ENCODE measurements around the gene GIMD1. TPM values are rescaled to one million over a fixed set of nuclear protein-coding genes. Genes with fewer than 3 reads are reported as not detected.

GIMD1 gene
- total RNA-seq, 4 donors from 2014 or later = not detected

DNA sequence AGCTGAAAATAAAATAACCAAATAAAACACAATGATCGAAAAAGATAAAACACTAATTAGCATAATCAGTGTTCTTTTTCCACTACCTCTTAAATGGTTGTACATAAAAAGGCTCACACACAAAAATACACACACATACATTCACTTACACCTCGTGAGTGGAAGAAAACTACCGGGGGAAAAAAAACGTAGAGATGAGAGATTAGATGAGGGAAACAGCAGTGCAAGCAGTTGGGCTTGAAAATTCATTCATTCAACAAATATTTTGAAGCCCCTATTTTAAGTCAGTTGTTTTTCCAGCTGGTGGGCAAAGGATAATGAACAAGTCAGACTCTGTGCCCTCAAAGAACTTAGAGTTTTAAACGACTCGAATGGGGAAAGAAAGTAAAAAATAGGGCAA is 53.6 kb downstream of the GIMD1 start:
- ATAC-seq (ENCODE audit: low FRiP score) (no peak), DNase-seq (ENCODE audit: low spot score) (no peak)
- TF ChIP-seq, protein P1, sequence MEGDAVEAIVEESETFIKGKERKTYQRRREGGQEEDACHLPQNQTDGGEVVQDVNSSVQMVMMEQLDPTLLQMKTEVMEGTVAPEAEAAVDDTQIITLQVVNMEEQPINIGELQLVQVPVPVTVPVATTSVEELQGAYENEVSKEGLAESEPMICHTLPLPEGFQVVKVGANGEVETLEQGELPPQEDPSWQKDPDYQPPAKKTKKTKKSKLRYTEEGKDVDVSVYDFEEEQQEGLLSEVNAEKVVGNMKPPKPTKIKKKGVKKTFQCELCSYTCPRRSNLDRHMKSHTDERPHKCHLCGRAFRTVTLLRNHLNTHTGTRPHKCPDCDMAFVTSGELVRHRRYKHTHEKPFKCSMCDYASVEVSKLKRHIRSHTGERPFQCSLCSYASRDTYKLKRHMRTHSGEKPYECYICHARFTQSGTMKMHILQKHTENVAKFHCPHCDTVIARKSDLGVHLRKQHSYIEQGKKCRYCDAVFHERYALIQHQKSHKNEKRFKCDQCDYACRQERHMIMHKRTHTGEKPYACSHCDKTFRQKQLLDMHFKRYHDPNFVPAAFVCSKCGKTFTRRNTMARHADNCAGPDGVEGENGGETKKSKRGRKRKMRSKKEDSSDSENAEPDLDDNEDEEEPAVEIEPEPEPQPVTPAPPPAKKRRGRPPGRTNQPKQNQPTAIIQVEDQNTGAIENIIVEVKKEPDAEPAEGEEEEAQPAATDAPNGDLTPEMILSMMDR (IDR thresholded peaks at IDR 0.05) = no peak

DNA sequence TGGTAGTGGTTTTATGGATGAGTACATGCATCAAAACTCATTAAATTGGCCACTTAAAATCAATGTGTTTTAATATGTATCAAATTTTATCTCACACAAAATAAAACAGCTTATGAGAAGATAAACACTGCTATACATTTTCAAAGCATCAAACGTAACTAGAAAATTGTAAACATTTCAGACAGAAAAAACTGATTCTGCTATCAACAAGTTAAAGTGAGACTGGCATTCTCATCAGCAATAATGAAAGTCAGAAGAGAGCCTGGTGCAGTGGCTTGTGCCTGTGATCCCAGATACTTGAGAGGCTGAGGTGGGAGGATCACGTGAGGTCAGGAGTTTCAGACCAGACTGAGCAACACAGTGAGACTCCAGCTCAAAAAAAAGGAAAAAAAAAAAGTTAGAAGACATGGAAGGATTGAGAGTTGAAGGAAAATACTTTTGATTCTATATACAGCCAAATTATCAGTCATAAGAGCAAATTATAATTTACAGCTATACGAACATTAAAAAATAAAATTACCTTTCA is 55.5 kb downstream of the GIMD1 start:
- no peak for DNase-seq (ENCODE audit: low spot score)
- no peak for ATAC-seq (ENCODE audit: low FRiP score)
- TF ChIP-seq, protein P1 (IDR thresholded peaks at IDR 0.05) = no peak

DNA sequence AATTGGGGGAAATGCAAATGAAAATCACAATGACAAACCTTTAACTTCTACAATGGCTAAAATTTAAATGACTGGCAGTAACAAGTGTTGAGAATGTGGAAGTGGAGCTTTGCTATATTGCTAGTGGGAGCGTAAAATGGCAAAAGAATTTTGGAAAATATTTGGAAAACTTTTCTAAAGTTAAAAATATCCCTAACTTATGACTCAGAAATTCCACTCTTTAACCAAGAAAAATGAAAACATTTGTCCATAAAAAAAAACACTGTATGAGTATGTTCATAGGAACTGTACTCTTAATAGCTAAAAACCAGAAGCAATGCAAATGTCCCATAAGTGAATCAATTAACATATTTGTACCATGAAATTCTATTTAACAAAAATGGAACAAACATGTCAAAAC is 56.2 kb downstream of the GIMD1 start:
- DNase-seq (ENCODE audit: low spot score) (no peak), ATAC-seq (ENCODE audit: low FRiP score) (no peak)
- TF ChIP-seq, protein P1 (IDR thresholded peaks at IDR 0.05) = no peak

Other genes starting within 250 kb of the GIMD1 start
- 10 to 100 TPM; 25.3 to 40.0 (median 37.2) TPM for gene TBCK, start 52.6 kb downstream of the GIMD1 start, total RNA-seq
- 10 to 100 TPM; 19.3 to 26.5 (median 22.7) TPM for gene AIMP1, start 52.2 kb downstream of the GIMD1 start, total RNA-seq

Measured in omental fat pad (tissue), 4 donors.